SU-DHL-6 (cell line): ENCODE measurements around the gene PRDM13.

Experiments
- H2AFZ ChIP-seq: fragments of 200-600 bp; sonication (generic); 2 replicates; pipeline ENCODE4 v1.6.1; 2014; ENCODE audit warnings: low read depth, mild to moderate bottlenecking, moderate library complexity, mixed read lengths, antibody characterized with exemption, low read length; ENCODE audit not compliant: severe bottlenecking
- H3F3A ChIP-seq: fragments of 200-600 bp; shearing (Covaris generic); 2 replicates; pipeline ENCODE4 v1.6.0; 2016; ENCODE audit warnings: antibody characterized with exemption, mild to moderate bottlenecking; ENCODE audit not compliant: insufficient read depth
- H3K27ac ChIP-seq: fragments of 200-600 bp; sonication (generic); 2 replicates; pipeline ENCODE4 v1.5.1; 2016; ENCODE audit warnings: low read depth, mild to moderate bottlenecking, low read length, moderate library complexity, mixed read lengths
- H3K27me3 ChIP-seq: fragments of 200-600 bp; sonication (generic), shearing (Covaris generic); 2 replicates; pipeline ENCODE4 v1.6.0; 2014; ENCODE audit warnings: mild to moderate bottlenecking, low read length
- H3K36me3 ChIP-seq: fragments of 200-600 bp; sonication (generic); 2 replicates; pipeline ENCODE4 v1.6.1; 2014; ENCODE audit warnings: mild to moderate bottlenecking, low read length, mixed read lengths
- H3K4me2 ChIP-seq: fragments of 300-600, 200-600 bp; shearing (Covaris generic), sonication (generic); 2 replicates; pipeline ENCODE4 v1.6.0; 2014; ENCODE audit warnings: low read length, low read depth, mild to moderate bottlenecking; ENCODE audit not compliant: poor library complexity, severe bottlenecking
- H3K4me3 ChIP-seq: fragments of 200-600 bp; sonication (generic); 2 replicates; pipeline ENCODE4 v1.5.1; 2014; ENCODE audit warnings: antibody characterized with exemption, low read length, mild to moderate bottlenecking, mixed read lengths; ENCODE audit not compliant: insufficient read depth, poor library complexity, severe bottlenecking
- H3K79me2 ChIP-seq: fragments of 200-600 bp; sonication (generic); 2 replicates; pipeline ENCODE4 v1.6.1; 2014; ENCODE audit warnings: mild to moderate bottlenecking, low read length, moderate library complexity; ENCODE audit not compliant: insufficient read depth
- H3K9ac ChIP-seq: fragments of 200-600 bp; sonication (generic); 2 replicates; pipeline ENCODE4 v1.7.0; 2014; ENCODE audit warnings: mild to moderate bottlenecking, low read length
- H3K9me2 ChIP-seq: fragments of 200-600 bp; sonication (generic); replicated peaks from 2 replicates; pipeline ENCODE4 v1.6.1; 2014; ENCODE audit warnings: low read length; ENCODE audit not compliant: insufficient read depth
- H3K9me3 ChIP-seq: fragments of 200-600 bp; sonication (generic); 2 replicates; pipeline ENCODE4 v1.6.1; 2014; ENCODE audit warnings: low read length, mixed read lengths; ENCODE audit not compliant: insufficient read depth
- H4K20me1 ChIP-seq: fragments of 200-600 bp; sonication (generic); 2 replicates; pipeline ENCODE4 v1.6.1; 2014; ENCODE audit warnings: low read depth, mild to moderate bottlenecking, antibody characterized with exemption, low read length, moderate library complexity, mixed read lengths
- CTCF ChIP-seq: fragments of 200-600 bp; sonication (generic); IDR thresholded peaks from one replicate; pipeline ENCODE4 v1.5.1; 2017; ENCODE audit warnings: antibody characterized with exemption, mild to moderate bottlenecking, low read length, moderate library complexity; ENCODE audit not compliant: insufficient read depth, poor library complexity, severe bottlenecking
- EZH2phosphoT487 ChIP-seq: fragments of 200-600 bp; sonication (generic), shearing (Covaris generic); conservative IDR thresholded peaks from 2 replicates; pipeline ENCODE4 v1.6.1; 2018; ENCODE audit warnings: mild to moderate bottlenecking, antibody characterized with exemption, low read length, moderate library complexity, mixed read lengths

Gene PRDM13

GRCh38 chr6:99660206-99660605 lies 53.6 kb downstream of the PRDM13 start:
- no peaks in the 10 kb centered on the region for H4K20me1 ChIP-seq
- H2AFZ ChIP-seq: no peak overlapping the region
- TF ChIP-seq EZH2phosphoT487 (no peak), CTCF (no peak)
- H3K9ac ChIP-seq: no peak overlapping the region
- H3K27ac ChIP-seq: no peak overlapping the region
- no peaks in the 10 kb centered on the region for H3K9me2 ChIP-seq
- H3K4me2 ChIP-seq: no peak overlapping the region
- no peaks in the 10 kb centered on the region for H3K9me3 ChIP-seq
- no peaks in the 10 kb centered on the region for H3K36me3 ChIP-seq
- H3K79me2 ChIP-seq: no peaks in the 10 kb centered on the region
- no peak overlapping the region for H3K4me3 ChIP-seq
- no peaks in the 10 kb centered on the region for H3F3A ChIP-seq
- no peaks in the 10 kb centered on the region for H3K27me3 ChIP-seq

GRCh38 chr6:99661870-99662269 lies 55.2 kb downstream of the PRDM13 start:
- H3K4me3 ChIP-seq: no peak overlapping the region

GRCh38 chr6:99662616-99663015 lies 56.0 kb downstream of the PRDM13 start:
- Histone ChIP-seq H3K4me3 (no peak overlapping the region), H3K9me3 (no peaks in the 10 kb centered on the region), H3K27ac (no peak overlapping the region), H3K79me2 (no peaks in the 10 kb centered on the region), H3K36me3 (no peaks in the 10 kb centered on the region), H2AFZ (no peak overlapping the region), H3K9me2 (no peaks in the 10 kb centered on the region), H3K27me3 (no peaks in the 10 kb centered on the region), H3K4me2 (no peak overlapping the region), H3K9ac (no peak overlapping the region), H4K20me1 (no peaks in the 10 kb centered on the region), H3F3A (no peaks in the 10 kb centered on the region)
- TF ChIP-seq EZH2phosphoT487 (no peak), CTCF (no peak)

More at GRCh38 chr6:99661870-99662269, 55.2 kb downstream of the PRDM13 start:
- H3K79me2 ChIP-seq: no peaks in the 10 kb centered on the region
- H3K9me2 ChIP-seq: no peaks in the 10 kb centered on the region
- H3K9me3 ChIP-seq: no peaks in the 10 kb centered on the region
- TF ChIP-seq CTCF (no peak), EZH2phosphoT487 (no peak)
- no peak overlapping the region for H3K27ac ChIP-seq
- H3K9ac ChIP-seq: no peak overlapping the region
- H3K36me3 ChIP-seq: no peaks in the 10 kb centered on the region
- no peaks in the 10 kb centered on the region for H4K20me1 ChIP-seq
- H2AFZ ChIP-seq: no peak overlapping the region
- H3K4me2 ChIP-seq: no peak overlapping the region
- no peaks in the 10 kb centered on the region for H3F3A ChIP-seq
- H3K27me3 ChIP-seq: no peaks in the 10 kb centered on the region
